Activated T-cell treated with anti-CD3 and anti-CD28 coated beads for 1 hour (primary cell): Measurements from ENCODE around the gene TCEANC2.
A peak's percentile ranks its signal among the peaks of the same experiment; 100 is the strongest.
"Not testable (repeated sequence)": the region's sequence is repeated elsewhere in the genome, so short reads cannot be mapped to it uniquely, and the experiment has no call there.

Source experiments
- DNase-seq: peaks from one replicate; pipeline ENCODE4 v3.0.0-alpha.2; 2020; ENCODE audit warnings: low read depth

Gene TCEANC2

GRCh38 chr1:54052934-54053744 lies at the start of gene TCEANC2, which contains the start of gene TMEM59:
TSS of gene TCEANC2 (plus strand) at chr1:54053608. CDS start at chr1:54054423, 815 bp downstream.
TSS of gene TMEM59 (minus strand) at chr1:54053204. CDS start at chr1:54053188, 16 bp downstream.
- DNase-seq: peak; percentile 91

DNA sequence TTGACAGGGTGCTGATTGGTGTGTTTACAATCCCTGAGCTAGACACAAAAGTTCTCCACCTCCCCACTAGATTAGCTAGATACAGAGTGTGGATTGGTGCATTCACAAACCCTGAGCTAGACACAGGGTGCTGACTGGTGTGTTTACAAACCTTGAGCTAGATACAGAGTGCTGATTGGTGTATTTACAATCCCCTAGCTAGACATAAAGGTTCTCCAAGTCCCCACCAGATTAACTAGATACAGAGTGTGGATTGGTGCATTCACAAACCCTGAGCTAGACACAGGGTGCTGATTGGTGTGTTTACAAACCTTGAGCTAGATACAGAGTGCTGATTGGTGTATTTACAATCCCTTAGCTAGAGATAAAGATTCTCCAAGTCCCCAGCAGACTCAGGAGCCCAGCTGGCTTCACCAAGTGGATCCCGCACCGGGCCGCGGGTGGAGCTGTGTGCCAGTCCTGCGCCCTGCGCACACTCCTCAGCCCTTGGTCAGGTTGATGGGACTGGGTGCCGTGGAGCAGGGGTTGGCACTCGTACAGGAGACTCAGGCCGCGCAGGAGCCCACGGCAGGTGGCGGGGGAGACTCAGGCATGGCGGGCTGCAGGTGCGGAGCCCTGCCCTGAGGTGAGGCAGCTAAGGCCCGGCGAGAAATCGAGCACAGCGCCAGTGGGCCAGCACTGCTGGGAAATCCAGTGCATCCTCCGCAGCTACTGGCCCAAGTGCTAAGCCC lies 49.5 kb upstream of the TCEANC2 start:
- DNase-seq: not testable (repeated sequence)

DNA sequence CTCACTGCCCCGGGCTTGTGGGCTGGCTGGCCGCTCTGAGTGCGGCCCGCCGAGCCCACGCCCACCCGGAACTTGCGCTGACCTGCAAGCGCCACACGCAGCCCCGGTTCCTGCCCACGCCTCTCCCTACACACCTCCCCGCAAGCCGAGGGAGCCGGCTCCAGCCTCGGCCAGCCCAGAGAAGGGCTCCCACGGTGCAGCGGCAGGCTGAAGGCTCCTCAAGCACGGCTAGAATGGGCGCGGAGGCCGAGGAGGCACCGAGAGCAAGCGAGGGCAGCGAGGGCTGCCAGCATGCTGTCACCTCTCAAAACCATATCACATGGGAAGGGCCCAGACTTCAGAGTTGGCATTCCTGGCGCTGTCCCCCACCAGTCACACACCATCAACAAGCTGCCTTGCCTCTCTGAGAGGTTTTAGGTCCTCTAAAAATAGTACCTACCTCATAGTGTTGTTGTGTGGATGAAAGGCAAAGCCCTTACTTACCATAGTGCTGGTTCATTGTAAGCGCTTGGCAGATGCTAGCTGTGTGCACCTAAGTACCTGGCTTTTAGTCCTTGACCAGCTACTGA lies 48.8 kb upstream of the TCEANC2 start:
- DNase-seq: no peak

GRCh38 chr1:54006508-54006907 lies 46.9 kb upstream of the TCEANC2 start:
- DNase-seq: no peak

GRCh38 chr1:54007613-54008012 lies 45.8 kb upstream of the TCEANC2 start:
- no peak for DNase-seq

DNA sequence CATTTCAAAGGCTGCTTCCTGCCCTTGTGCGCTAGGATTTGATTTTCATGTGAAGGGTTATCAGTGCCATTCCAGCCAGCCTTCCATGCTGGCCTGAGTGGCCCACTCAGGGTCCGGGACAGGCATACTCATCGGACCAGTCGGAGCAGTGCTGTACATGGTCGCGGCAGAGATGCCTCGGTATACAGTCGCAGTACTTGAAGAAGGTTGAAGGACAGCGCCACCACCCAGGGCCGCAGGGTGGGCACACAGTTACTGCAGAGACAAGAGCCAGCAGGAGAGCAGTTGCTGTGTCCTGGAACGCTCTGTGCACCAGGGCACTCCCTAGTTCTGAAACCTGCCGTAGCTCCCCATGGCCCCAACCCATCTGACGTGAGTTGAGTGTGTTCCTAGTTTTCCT lies 44.5 kb upstream of the TCEANC2 start:
- DNase-seq: no peak

DNA sequence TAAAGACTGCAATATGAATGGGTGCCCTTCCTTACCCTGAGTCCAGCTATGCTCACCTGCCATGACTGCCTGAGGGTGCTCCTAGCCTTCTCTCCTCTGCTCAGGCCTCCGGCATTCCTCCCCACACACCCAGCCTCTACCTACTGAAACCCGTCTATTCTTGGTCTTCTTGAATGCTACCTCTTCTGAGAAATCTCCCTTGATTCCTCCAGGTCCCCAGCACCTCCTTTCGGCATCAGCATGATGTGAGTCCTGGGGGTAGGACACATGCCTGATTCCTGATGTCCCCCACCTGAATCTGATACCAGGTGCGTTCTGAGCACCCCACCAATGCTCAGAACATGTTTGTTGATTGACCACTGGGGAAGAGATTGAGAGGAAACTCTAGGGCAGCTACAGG lies 44.0 kb upstream of the TCEANC2 start:
- DNase-seq: no peak

- DNase-seq: no peak
Observed at GRCh38 chr1:54010415-54011117, 42.8 kb upstream of the TCEANC2 start.

GRCh38 chr1:54011316-54012007 lies 41.9 kb upstream of the TCEANC2 start:
- DNase-seq: no peak

- no peak for DNase-seq
Observed at GRCh38 chr1:54012008-54012325, 41.4 kb upstream of the TCEANC2 start.

DNA sequence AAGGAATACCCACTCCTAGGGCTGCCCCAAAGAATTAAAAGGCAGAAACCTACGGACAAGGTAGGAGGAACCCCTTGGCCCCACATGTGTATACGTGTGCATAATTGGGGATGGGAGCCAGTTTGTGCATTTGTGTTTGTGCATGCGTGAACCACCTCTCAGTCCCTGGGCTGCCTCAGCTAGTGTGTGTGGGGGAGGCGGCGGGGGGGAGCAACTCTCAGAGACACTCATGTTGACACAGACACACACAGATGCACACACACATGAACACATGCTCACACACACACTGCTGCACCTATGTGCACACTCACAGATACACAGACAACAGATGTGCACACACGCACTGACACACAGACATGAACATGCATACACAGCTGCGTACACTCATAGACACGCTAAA lies 40.5 kb upstream of the TCEANC2 start:
- no peak for DNase-seq

DNA sequence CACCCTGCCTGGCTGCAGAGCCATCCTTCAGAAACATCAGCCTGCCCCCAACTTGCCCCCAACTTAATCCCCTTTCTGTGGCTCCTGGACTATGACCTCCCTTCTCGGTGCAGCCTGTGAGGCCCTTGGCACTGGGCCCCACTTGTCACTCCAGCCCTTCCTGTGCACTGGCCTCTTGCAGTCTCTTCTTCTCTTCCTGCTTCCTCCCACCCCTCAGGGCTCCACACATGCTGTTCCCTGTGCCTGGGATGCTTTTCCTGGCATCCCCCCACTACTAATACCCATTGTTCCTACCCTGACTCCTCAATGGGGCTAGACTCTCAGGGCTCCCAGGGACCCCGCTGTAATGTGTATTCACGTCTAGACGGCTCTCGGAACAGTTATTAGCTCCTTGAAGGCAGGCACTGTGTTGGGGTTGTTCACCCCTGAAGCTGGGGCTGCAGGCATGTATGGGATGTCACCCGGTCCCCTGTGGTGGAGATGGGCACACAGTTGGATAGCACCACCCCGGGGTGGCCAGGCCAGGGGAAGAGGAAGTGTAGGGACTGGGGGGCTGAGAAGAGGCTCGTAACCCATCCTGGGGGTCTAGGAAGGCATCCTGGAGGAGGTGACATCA lies 39.9 kb upstream of the TCEANC2 start:
- DNase-seq: no peak

DNA sequence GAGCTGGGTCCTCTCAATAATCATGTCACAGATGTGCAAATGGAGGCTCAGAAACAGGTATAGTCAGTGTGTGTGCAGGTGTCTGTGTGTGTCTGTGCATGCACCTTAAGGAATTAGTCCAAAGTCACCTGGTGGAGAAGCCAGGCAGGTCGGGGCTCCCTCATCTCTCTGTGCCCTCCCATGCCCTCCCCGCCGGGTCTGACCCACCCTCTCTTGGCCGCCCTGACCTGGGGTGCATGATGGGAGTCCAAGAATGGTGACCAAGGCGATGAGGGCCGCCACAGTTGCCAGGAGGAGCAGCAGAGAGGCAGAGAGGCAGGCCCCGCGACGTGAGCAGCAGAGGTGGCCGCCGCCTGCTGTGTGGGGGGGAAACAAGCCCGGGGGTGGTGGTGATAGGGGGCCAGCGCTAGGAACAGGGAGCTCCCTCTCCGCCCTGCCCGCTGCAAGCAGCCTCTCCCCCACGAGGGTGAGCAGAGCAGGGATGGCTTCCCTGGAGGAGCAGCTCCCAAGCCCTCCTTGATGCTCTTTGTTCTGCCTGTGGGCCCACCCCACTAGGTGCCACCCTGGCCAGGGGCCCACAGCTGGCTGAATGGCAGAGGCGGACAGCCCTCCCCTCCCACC lies 39.3 kb upstream of the TCEANC2 start:
- no peak for DNase-seq

DNA sequence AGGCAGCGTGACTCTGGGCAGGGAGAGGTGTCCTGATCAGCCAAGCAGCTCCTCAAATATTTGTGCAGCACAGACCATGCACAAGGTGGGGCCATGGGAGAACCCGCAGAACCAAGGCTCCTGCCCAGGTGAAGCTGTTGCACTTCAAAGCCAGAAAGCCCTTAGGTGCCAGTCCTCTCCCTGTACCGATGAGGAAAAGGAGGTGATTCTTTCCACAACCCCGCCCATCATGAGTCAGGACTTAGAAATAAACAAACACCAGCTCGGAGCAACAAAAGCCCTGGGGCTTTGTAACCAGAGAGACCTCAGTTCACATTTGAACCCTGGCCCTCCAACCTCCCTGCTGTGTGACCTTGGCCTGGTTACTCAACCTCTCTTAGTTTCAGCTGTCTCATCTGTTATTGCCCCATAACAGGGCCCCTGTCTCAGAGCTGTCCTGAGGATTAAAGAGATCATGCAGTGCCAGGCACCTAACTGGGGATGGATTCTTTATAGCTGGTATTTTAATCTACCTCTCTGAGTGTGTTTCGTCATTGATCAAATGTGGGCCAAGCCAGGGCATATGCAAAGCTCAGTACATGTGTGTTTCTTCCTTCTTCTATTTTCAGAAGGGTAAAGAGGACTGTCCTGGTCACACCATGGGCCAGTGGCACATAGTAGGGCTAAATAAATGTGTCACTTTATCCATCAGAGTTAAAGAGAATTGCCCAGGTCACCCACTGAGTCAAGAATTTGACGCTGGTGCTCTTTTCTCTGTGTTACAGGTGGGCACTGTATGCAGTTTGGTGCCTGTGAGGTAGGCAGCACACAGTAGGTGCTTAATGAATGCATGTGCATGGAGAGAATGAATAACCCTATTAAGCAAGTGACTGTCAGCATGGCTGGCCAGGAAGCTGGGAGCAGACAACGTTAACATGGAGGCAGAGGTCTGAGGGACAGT lies 36.8 kb upstream of the TCEANC2 start:
- no peak for DNase-seq

DNA sequence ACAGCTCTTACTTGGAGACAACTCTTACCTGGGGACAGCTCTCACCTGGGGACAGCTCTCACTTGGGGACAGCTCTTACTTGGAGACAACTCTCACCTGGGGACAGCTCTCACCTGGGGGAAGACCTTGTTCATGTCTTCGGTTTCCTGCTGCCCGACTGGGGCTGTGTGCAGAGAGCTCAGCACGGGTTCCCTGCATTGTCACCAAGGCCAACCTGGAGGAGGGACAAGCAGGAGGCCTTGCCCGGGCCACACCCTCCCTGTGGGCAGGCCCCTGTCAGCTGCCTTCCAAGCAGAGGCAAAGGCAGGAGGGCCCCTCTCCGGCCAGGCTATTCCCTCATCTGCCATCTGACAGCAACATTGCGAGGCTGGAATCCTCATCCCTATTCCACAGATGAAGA lies 35.4 kb upstream of the TCEANC2 start, which contains the start of gene LDLRAD1:
TSS of gene LDLRAD1 (minus strand) at position 208 of the 400 bp plus-strand sequence. CDS start at position 134, 74 bp downstream.
- DNase-seq: no peak

DNA sequence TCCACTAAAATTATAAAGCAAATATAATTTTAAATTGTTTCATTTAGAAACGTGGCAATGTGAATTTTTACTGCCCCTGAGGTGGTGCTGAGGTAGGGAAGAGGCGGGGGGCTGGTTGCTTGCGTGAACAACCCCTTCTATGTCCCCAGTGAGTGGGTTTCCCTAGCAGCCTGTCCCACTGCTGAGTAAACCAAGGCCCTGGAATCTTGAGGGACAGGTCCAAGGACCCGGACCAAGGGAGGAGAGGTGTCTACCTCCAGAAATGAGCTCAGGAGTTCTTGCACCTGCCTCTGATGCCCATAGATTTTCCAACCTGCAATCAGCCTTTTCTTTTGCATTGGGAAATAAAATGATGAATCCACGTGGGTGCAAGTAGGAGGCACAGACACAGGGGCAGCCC lies 34.8 kb upstream of the TCEANC2 start:
- no peak for DNase-seq

DNA sequence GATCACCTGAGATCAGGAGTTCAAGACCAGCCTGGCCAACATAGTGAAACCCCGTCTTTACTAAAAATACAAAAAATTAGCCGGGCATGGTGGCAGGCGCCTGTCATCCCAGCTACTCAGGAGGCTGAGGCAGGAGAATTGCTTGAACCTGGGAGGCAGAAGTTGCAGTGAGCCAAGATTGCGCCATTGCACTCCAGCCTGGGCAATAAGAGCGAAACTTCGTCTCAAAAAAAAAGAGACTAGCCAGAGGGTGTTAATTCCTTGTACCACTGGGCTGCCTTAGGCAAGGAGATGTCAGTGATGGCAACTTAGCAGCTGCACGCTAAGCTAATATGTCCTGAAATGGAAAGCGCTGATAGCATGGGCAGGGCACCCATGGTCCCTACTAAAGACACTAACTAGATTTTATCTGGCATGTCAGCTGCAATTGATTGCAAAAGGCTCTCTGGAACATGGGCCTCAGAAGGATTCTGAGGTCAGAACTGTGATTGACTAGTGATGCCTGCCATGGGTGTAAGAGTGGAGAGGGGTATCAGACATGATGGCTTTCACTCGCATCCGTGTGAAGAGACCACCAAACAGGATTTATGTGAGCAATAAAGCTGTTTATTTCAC lies 33.7 kb upstream of the TCEANC2 start:
- not testable (repeated sequence) for DNase-seq

DNA sequence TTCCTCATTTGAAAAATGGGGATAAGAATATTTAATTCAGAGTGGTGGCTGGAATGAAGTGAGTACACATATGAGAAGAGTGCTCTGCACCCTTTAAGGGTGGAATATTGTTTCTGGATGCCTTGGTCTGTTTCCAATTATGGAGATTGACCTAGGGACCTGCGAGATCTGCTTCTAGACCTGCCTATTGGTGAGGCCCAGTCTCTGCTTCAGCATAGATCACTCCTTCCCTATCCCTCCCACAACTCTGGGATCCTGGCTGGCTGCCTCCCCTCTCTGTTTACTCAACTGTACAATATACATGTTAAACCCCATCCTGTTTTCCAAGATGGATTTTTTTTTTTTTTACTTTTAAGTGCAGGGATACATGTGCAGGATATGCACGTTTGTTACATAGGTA lies 29.1 kb upstream of the TCEANC2 start:
- no peak for DNase-seq

DNA sequence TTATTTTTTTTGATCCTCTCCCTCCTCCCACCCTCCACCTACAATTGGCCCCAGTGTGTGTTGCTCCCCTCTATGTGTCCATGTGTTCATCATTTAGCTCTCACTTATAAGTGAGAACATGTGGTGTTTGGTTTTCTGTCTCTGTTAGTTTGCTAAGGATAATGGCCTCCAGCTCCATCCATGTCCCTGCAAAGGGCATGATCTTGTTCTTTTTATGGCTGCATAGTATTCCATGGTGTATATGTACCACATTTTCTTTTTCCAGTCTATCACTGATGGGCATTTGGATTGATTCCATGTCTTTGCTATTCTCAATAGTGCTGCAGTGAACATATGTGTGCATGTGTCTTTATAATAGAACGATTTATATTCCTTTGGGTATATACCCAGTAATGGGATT lies 28.6 kb upstream of the TCEANC2 start:
- DNase-seq: not testable (repeated sequence)
